SJSA1 (cell line): ENCODE data around the gene FLACC1. TPM values are rescaled to one million over a fixed set of nuclear protein-coding genes. Genes with fewer than 3 reads are reported as not detected.
"Not testable (repeated sequence)": the region's sequence is repeated elsewhere in the genome, so short reads cannot be mapped to it uniquely, and the experiment has no call there.

Experiments
- DNase-seq, 2 experiments: peaks; one replicate each; pipeline ENCODE4 v3.0.0-alpha.2; 2015 to 2020; ENCODE audit warnings: low spot score in 2 of 2, low read depth in 1 of 2
- H3K27ac ChIP-seq: fragments of 250-450 bp; sonication (Bioruptor Pico); 2 replicates; pipeline ENCODE4 v1.5.1; 2020; ENCODE audit warnings: mild to moderate bottlenecking, moderate library complexity
- H3K27me3 ChIP-seq: fragments of 250-450 bp; sonication (Bioruptor Pico); replicated peaks from 2 replicates; pipeline ENCODE4 v1.5.1; 2020; ENCODE audit warnings: mild to moderate bottlenecking, moderate library complexity
- H3K36me3 ChIP-seq: fragments of 250-450 bp; sonication (Bioruptor Pico); 2 replicates; pipeline ENCODE4 v1.5.1; 2020; ENCODE audit warnings: mild to moderate bottlenecking
- H3K4me1 ChIP-seq: fragments of 250-450 bp; sonication (Bioruptor Pico); replicated peaks from 2 replicates; pipeline ENCODE4 v1.6.1; 2021; ENCODE audit warnings: mild to moderate bottlenecking
- H3K4me3 ChIP-seq: fragments of 250-450 bp; sonication (Bioruptor Pico); 2 replicates; pipeline ENCODE4 v1.5.1; 2020; ENCODE audit warnings: mild to moderate bottlenecking
- H3K9me3 ChIP-seq: fragments of 250-450 bp; sonication (Bioruptor Pico); replicated peaks from 2 replicates; pipeline ENCODE4 v1.5.1; 2020; ENCODE audit warnings: mild to moderate bottlenecking
- total RNA-seq: library from RNA; depleted of rRNA; stranded (reverse); fragments of >200 nt; shearing (Covaris generic); gene quantifications from 2 replicates; pipeline ENCODE4 v1.2.3, GENCODE V29; 2014; rRNA removed

Gene FLACC1
- total RNA-seq, 1 experiment from 2014 or later, result 0.58 TPM

DNA sequence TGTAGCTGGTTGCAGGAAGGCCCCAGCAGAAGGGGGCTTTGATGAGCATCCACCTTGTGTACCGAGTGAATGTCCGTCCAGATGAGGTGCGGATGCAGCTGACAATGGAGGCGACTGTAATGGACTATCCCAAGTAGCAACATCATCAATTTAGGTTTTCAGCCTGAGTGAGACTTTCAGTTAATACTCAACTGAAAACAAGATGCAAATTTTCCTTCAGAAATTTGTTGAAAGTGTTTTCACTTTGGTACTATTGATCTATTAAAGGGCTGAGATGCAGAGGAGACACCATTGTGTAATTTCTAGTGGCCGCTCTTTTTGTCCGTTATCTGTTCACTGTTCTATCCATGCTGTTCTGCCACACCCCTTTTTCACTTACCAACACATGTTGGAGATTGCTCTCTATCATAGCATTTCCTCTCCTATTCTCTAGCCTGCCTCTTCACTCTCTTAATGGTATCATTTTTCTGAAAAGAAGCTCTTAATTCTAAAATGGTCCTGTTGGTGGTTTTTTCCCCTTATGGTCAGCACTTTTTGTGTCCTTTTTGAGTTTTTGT lies 108.8 kb downstream of the FLACC1 start:
- H3K27me3 ChIP-seq, result no peaks in the 10 kb centered on the region
- H3K36me3 ChIP-seq, result no peaks in the 10 kb centered on the region
- H3K9me3 ChIP-seq, result no peaks in the 10 kb centered on the region
- no peak overlapping the region for H3K27ac ChIP-seq
- no peaks in the 10 kb centered on the region for H3K4me1 ChIP-seq
- DNase-seq, result no peak
- H3K4me3 ChIP-seq, result no peak overlapping the region

DNA sequence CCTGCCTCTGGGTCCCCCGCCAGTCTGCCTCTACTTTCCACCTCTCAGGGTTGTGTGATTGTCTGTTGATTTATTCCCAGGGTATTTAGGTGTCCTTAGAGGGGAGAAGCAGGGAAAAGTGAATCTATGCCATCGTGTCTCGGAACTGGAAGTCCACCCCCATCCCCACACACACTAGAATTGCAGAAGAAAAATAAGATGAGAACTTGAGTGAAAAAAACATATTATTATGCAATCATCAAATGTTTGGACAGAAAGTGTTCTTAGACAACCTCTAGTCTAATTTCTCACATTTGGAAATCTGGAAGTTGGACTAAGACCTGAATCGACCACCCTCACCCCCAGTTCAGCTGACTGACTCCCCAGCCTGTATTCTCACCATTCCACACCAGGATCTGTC lies 110.9 kb downstream of the FLACC1 start:
- H3K4me1 ChIP-seq, result no peaks in the 10 kb centered on the region
- H3K27ac ChIP-seq, result no peak overlapping the region
- DNase-seq, result no peak
- H3K27me3 ChIP-seq, result no peaks in the 10 kb centered on the region
- H3K36me3 ChIP-seq, result no peaks in the 10 kb centered on the region
- no peak overlapping the region for H3K4me3 ChIP-seq
- H3K9me3 ChIP-seq, result no peaks in the 10 kb centered on the region

DNA sequence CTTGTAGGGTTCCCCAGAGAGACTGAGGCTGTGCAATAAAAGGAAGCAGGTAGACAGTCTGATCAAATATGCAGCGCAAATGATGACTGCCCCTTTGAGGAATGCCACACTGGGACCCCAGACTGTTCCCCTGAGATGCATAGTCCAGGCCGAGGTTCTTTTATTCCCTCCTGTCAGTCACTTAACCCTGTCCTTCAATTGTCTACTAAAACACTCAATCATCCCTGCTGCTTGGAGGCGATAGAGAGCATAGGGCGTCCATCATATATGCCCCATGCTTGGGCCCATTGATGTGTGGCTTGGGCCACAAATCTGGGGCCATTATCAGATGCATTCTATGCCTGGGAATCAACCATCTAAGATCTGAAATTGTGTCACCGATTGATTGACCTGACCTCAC lies 112.3 kb downstream of the FLACC1 start:
- Histone ChIP-seq H3K9me3 (no peaks in the 10 kb centered on the region), H3K27me3 (no peaks in the 10 kb centered on the region), H3K4me1 (no peaks in the 10 kb centered on the region), H3K36me3 (0 out of 2 replicates have a peak, but pooled peaks cover 6% of the 10 kb centered on the region), H3K27ac (no peak overlapping the region), H3K4me3 (no peak overlapping the region)
- no peak for DNase-seq

DNA sequence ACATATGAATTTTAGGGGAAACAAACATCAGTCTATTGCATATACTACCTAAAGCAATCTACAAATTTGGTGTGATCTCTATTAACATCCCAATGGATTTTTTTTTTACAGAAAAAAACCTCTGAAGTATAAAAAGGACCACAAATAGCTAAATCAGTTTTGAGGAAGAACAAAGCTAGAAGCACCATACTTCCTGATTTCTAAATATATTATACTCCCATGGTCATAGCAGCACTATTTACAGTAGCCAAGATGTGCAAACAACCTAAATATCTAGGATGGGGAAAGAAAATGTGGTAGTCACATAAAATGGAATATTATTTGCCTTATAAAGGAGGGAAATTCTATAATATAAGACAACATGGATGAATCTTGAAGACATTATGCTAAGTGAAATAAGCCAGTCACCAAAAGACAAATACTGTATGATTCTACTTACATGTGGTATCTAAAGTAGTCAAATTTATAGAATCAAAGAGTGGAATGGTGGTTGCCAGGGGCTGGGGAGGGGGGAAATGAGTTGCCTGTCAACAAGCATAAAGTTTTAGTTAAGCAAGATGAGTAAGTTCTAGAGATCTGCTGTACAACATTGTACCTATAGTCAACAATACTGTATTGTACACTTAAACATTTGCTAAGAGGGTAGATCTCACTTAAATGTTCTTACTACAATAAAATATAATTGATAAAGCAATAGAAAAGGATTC lies 114.4 kb downstream of the FLACC1 start:
- DNase-seq, result no peak
- Histone ChIP-seq H3K36me3 (0 out of 2 replicates have a peak, but pooled peaks cover 6% of the 10 kb centered on the region), H3K4me1 (no peaks in the 10 kb centered on the region), H3K9me3 (no peaks in the 10 kb centered on the region), H3K4me3 (no peak overlapping the region), H3K27me3 (no peaks in the 10 kb centered on the region), H3K27ac (no peak overlapping the region)

DNA sequence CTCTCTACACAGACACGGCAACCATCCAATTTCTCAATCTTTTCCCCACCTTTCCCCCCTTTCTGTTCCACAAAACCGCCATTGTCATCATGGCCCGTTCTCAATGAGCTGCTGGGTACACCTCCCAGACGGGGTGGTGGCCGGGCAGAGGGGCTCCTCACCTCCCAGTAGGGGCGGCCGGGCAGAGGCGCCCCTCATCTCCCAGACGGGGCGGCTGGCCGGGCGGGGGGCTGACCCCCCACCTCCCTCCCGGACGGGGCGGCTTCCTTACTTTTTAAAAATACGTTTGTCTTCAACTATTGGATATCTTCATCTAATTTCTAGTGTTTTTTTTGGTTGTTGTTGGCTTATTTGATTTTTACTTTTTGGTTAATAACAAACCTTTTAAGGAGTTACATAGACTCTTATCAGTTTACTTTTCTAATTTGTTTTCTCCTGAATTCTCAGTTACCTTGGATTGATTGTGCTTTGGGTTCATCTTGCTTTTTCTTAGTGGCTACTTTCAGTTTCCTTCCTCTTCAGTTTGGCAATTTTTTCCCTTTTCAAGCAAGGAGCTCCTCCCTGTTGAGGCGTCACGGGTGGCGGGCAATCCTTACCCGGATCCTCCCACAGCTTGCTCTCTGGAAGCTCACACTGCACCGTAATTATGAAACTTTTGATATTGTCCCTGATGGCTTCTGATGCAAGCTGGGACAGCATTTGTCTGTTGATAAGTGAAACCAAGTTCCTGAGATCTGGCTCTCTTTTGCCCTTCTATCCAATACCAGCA lies 117.8 kb downstream of the FLACC1 start:
- peaks cover 13% of the 10 kb centered on the region for H3K4me1 ChIP-seq
- H3K4me3 ChIP-seq, DNase-seq, H3K27me3 ChIP-seq, H3K36me3 ChIP-seq, H3K9me3 ChIP-seq, H3K27ac ChIP-seq: not testable (repeated sequence)

Other genes starting within 250 kb of the FLACC1 start
- 70.4 and 79.7 TPM in 2 replicates for gene CFLAR, start 241.2 kb downstream of the FLACC1 start, total RNA-seq
- 0.56 and 1.6 TPM in 2 replicates for gene CASP10, start 174.2 kb downstream of the FLACC1 start, total RNA-seq
- 17.7 and 20.1 TPM in 2 replicates for gene CASP8, start 96.8 kb downstream of the FLACC1 start, total RNA-seq
- 19.2 and 39.8 TPM in 2 replicates for gene TRAK2, start 94.1 kb upstream of the FLACC1 start, total RNA-seq
- 9.4 and 23.8 TPM in 2 replicates for gene STRADB, start 94.4 kb upstream of the FLACC1 start, total RNA-seq